Posterior vena cava (tissue), 2 donors: ENCODE results near the gene KIF26B. TPM values are rescaled to one million over a fixed set of nuclear protein-coding genes. Genes with fewer than 3 reads are reported as not detected.
A peak's percentile ranks its signal among the peaks of the same experiment; 100 is the strongest.

Experiments
- DNase-seq: peaks from one replicate; pipeline ENCODE4 v3.0.0-alpha.2; 2020; ENCODE audit warnings: low spot score
- intact Hi-C, 2 donors: fragments of 100-400 bp; cut with DNase I; formaldehyde crosslinking; loops; one replicate each; pipeline versions ENCODE4 v1.14.1 to v1.14.2; 2022 to 2023
- total RNA-seq, 2 donors: library from RNA; stranded (reverse); fragmentation: NEBNext Ultra II Directional; extraction: Animal tissue kit (Norgen Biotek cat#: 25700); gene quantifications; one replicate each; pipeline ENCODE4 v1.2.1, GENCODE V29; 2021
- donor health status: DM: yes; HTN: yes; CAD: no.
- donor health status: DM: yes; HTN: yes; CAD: no.

KIF26B gene
- total RNA-seq, 2 donors from 2014 or later = 0.62 to 0.65 TPM

GRCh38 chr1:245583081-245583480, 428.3 kb downstream of the KIF26B start:
- DNase-seq = no peak
- intact Hi-C loops = no loop called here

GRCh38 chr1:245583575-245584330, 429.0 kb downstream of the KIF26B start:
- intact Hi-C loops = no loop called here
- DNase-seq = no peak

- intact Hi-C loops = no loop called here
Measured at GRCh38 chr1:245585252-245585959, 430.6 kb downstream of the KIF26B start.

DNA sequence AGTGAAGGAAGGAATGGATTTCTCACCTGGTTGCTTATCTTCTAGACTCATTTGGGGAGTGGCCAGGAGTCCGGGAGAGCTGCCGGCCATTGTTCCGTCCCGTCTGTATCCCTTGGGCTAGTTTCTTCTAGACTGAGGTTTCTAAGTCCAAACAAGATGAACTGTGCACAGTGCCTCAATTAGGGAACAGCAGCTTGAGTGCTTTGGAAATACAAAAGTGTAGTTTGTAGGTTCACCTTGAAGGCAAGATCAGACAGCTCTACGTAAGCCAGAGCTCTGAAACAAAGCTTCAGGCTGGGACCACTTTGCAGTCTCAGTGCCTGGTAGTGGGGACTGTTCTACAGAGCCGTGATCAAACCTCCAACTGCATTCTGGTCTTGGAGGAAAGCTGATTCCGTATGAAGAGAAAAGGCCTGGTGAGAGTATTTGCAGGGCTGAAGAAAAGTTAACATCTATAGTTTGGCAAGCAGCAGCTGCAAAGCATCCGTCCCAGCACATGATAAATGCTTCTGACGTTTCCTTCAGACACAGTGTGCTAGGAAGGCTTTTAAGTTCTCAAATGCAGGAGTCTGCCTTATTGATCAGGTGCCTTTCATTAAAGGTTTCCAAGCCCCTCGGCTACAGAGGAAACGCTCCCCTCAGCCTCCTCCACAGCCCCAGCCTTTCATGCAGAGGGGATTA, 432.8 kb downstream of the KIF26B start:
- DNase-seq = no peak
- intact Hi-C loops = no loop called here

More at GRCh38 chr1:245585252-245585959, 430.6 kb downstream of the KIF26B start:
- no peak for DNase-seq

DNA sequence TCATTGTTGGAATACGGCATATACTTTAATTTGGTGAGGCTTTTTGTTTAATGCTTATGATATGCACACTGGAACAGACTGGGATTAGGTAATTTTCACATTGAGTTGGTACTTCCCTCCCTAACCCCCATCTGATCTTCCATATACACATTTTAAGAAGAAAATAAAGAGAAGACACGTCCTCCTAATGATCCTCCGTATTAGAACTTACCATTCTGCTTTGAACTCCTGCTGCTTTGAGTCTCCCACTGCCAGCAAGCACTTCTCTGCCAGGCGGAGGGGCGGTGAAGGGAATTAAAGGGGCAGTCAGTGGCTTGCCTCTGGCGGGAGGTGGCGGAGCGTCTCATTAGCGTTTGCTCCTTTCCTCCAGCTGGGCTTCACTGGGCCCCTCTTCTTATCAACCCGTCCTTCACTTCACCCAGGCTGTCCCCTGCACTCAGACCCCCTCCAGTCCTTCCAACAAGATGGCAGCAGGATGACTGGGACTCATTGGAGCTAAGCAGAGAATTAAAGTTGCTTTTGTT, 433.4 kb downstream of the KIF26B start:
- DNase-seq = no peak
- intact Hi-C loops = no loop called here

DNA sequence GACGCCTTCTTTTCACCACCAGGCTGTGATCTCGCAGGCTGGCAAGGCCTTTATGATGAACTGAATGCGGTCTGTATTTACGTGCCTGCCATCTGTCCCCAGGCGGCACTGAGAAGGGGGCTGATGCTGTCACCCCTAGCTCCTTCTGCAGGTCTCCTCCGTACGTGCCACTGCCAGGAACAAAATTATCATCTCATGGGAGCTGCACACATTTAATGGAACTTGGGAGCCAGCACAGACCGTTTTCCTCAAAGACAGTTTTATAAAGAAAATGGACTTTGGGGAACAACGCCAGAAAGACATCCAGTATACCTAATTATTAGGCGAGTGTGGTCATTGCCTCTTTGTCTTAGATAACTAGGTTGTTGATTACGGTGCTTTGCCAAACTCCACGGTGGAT, 434.5 kb downstream of the KIF26B start:
- intact Hi-C loops = no loop called here
- DNase-seq = peak; percentile 58

GRCh38 chr1:245589906-245590305, 435.1 kb downstream of the KIF26B start:
- intact Hi-C loops = no loop called here
- peak; percentile 30 for DNase-seq

DNA sequence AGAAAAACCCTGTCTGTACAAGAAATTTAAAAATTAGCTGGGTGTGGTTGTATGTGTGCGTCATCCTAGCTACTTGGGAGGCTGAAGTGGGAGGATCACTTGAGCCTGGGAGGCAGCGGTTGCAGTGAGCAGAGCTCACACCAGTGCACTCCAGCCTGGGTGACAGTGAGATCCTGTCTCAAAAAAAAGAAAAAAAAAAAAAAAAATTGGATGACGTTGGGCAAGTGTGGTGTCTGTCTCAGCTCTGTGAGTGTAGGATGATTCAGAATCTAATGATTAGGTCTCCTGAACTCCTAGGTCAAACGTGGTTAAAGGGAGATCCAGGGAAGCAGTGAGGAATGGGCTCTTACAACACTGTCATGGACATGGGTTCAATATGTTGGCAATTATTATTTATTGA, 435.9 kb downstream of the KIF26B start:
- no peak for DNase-seq
- intact Hi-C loops = no loop called here

- intact Hi-C loops = no loop called here
- no peak for DNase-seq
Measured at GRCh38 chr1:245591346-245592188, 436.8 kb downstream of the KIF26B start.

GRCh38 chr1:245592189-245592460, 437.3 kb downstream of the KIF26B start:
- no peak for DNase-seq
- intact Hi-C loops = no loop called here

DNA sequence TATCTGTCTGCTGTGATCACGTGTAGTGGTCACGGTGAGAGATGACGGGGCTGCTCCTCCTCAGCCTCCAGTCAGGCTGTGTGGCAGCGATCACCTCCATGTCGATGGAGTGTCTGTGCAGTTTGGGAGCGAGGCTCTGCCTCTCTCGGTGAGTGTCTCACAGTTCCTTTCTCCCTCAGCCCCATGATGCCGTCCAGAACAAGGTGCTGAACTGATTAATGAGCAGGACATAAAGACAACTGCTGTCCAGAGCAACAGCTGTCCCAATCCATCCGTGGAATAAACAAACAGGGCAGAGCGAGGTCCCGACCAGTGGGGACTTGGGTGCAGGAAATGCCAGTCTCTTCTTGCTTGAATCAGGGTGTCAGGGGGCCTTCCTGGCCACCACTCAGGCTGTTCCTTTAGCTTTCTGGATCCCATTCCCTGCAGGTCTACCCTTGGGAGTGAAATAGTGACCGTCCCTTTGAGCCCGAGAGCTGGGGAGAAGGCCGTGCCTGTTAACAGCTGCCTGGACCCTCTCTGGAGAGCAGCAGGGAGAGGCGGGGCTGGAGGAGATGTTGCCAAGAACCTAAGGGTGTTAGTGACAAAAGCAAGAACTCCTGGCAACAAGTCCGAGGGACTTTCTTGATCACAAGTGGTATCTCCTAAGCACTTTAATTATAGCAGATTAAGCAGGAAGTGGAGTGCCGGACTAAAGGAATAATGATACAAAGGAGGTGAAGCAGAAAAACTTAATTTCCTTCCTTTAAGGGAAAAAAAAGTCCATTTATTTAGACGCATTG, 443.9 kb downstream of the KIF26B start:
- intact Hi-C loops = no loop called here
- no peak for DNase-seq

GRCh38 chr1:245599371-245600174, 444.8 kb downstream of the KIF26B start:
- no peak for DNase-seq
- intact Hi-C loops = no loop called here

- intact Hi-C loops = no loop called here
- DNase-seq = no peak
Measured at GRCh38 chr1:245600658-245601057, 445.9 kb downstream of the KIF26B start.

GRCh38 chr1:245603311-245603865, 448.6 kb downstream of the KIF26B start:
- intact Hi-C loops = no loop called here
- no peak for DNase-seq

DNA sequence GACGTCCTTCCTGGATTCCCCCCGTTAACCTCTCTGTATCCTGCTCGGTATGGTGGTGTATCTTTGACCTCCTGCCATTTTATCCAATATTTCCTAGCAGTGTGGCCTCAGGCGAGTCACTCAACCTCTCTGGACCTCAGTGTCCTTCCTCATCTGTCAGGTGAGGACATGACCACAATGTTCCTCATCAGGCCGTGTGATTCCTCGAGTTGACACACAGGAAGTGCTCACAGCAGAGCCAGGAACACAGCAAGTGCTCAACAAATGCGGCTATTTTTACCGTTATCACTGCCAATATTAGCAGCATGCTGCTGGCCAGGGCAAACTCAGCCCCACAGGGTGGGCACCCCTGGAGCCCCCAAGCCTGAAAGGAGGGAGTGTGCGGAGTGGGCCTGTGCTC, 450.2 kb downstream of the KIF26B start:
- intact Hi-C loops = no loop called here

GRCh38 chr1:245605480-245606156, 450.8 kb downstream of the KIF26B start:
- DNase-seq = no peak
- intact Hi-C loops = no loop called here

More for the DNA sequence above, 450.2 kb downstream of the KIF26B start:
- DNase-seq = no peak

DNA sequence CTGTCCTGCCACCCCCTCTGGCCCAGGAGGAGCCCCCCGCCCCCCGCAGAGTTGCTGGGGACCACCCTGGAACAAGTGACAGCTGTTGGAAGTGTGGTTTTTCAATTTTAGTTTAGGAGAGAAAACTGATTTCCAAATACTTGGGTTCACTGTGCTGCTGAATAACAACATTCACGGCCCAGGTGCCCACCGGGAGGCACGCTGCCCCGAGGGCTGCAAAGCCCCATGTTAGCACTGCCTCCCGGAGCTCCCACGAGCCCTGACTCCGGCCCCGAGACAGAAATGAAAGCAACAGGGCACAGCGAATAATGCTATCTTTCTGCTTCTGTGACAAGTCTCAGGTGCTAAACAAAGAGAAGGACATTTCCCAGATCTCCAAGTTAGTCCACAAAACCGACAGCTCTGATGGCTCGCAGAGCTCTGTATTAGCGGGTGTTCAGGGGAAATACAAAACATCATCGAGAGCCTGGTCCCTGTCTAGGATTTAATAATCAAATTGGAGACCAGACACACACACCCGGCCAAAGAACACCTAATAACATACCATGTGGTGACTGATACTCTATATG, 451.5 kb downstream of the KIF26B start:
- intact Hi-C loops = no loop called here
- DNase-seq = no peak
